Glomerular endothelial cell (primary cell): Measurements from ENCODE around the gene UQCRH. TPM values are rescaled to one million over a fixed set of nuclear protein-coding genes. Genes with fewer than 3 reads are reported as not detected.
"Not testable (repeated sequence)": the region's sequence is repeated elsewhere in the genome, so short reads cannot be mapped to it uniquely, and the experiment has no call there.

Source experiments
- DNase-seq: peaks from one replicate; pipeline ENCODE4 v3.0.0-alpha.2; 2011; ENCODE audit warnings: low read depth, low spot score; ENCODE audit errors: extremely low read depth
- total RNA-seq: library from RNA; depleted of rRNA; stranded (reverse); fragments of >200 nt; gene quantifications from 2 replicates; pipeline ENCODE4 v1.2.3, GENCODE V29; 2015

UQCRH gene
- total RNA-seq, 1 donor from 2014 or later = 273 TPM

DNA sequence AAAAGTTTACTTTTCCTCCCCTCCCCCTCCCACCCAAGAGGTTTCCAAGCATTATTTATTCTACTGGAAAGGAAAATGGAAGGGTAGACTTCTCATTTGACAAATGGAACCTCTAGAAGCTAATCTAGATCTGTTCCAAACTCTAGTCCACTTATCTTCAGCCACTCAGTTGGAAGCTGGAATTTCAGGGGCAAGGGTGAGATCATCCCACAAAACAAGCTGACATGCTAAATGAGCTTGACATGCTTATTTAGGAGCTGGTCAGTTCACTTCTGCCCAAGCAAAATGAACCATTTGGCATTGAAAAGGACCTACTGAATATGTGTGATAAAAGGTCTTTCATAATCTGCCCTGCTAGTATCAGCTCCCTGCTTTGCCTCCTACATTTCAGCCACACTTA is 5.1 kb upstream of the UQCRH start:
- no peak for DNase-seq

DNA sequence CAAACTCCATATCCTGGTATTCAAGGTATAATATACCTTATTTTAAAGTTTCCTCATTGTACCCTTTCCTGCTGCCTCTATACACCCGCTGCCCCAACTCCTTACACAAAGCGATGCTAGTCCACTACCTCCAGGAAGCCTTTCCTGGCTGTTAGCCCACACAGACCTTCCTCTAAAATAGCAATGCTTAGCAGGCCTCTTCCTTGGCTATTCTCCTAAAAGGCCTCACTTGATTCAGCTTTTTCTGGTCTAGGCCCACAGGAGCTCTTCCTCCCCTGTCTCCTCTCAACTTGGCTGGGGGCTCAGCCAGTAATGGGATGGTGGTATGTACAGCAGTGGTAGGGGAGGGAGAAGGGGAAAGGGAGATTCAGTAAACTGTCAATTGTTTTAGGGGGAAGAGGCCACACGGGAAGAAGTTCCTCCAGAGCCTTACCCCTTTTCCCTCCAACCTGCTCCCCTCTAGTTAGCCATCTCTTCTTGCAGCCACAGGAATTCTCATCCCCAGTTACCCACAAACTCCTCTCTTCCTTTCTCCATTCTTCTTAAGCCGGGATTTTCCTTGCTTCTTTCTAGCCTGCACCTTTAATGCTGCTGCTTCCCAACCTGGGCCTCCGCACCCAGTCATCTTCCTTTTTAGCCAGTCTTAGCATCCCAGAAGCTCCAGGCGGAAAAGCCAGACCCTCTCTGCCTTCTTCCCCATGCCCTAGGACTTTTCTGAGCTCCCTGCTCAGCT is 2.7 kb upstream of the UQCRH start:
- DNase-seq = no peak

DNA sequence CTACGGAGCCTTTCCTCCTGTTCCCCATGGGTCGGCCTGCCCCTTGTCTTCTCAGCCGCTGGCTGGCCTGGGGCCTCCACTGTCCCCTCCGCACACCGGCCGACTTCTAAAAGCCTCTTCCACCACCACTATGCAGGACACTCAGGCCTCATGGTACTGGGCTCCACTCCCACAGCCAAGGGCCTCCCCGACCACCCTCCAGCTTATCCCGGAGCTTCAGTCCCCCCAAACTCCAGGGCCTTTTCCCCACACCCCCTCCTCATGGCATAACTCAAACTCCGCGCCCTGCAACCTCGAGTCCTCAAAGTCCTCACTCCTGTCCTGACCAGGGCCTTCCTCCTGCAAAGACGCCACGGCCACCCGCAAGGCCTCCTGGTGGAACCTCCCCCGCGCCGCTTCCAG is 2.1 kb upstream of the UQCRH start:
- no peak for DNase-seq

DNA sequence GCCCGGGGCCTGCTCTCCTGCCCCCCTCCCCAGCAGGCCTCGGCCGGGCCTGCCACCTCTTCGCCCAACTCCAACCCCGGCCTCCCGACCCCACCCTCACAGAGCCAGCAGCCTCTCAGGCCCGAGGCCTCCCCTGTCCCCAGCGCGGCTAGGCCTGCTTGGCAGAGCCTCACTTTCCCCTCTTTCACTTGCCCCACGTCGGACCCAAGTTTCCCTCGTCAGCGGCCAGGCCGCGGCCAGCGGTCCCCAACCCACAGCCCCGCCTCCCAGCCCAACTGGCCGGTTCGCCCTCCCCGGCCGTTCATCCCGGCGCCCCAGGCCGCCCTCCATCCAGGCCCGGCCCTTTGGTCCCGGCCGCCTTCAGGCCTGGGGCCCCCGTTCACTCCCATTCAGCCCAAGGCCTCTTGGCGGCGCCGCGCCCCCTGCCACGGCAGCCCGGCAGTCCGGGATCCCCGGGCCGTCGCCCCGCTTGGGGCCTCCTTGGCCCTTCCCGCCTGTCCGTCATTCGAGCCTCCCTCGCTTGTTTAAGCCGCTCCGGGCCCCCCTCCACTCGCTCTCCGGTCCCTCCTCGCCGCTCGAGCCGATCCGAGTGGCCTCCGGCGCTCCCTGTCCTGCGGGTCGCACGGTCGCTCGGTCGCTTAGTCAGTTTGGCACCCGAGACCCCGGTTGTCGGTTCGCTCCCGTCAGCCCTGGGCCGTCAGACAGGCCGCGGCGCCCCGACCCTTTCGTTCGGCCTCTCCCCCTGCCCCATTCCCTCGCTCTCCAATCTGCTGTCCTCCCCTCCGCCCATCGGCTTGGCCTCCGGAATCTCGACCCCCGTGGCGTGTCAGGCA is 1.5 kb upstream of the UQCRH start:
- DNase-seq = no peak

DNA sequence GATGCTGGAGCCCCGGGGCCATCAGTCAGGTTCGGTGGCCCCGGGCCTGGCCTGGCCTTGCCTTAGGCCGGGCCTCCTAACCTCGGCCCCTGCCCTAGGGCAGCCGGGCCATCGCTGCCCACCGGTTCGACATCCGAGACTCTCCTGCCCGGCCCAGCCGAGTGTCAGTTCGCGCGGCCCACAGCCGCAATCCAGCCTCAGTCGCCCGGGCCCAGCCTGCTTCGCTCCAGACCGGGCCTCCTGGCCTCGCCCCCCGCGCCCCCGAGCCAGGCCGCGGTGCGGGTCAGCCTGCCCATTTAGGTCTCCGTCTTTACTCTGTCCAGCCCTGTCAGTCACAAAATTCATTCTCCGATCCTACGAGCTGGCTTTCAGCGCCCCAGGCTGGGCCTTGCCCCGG is 859 bp upstream of the UQCRH start:
- no peak for DNase-seq

DNA sequence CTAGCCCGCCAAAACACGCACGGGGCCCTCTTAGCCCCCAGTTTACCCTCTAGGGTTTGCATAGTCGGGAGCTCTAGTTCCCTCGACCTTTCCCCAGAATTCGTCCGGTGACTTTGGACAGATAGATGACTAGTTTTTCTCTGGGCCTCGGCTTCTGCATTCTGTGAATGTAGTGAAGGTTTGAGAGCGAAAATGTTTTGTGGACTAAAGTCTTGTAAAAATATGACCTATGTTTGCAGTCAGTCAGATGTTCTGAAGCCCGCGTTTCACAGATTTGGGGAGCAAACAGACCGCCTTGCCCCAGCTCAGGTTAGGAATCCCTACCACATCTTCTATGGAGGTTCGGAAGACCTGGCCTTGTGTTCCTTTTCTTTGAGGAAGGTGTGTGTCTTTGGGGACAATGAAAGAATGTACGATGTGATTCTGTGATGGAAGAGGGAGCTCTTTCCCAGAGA is 401 bp downstream of the UQCRH start:
- DNase-seq = no peak

DNA sequence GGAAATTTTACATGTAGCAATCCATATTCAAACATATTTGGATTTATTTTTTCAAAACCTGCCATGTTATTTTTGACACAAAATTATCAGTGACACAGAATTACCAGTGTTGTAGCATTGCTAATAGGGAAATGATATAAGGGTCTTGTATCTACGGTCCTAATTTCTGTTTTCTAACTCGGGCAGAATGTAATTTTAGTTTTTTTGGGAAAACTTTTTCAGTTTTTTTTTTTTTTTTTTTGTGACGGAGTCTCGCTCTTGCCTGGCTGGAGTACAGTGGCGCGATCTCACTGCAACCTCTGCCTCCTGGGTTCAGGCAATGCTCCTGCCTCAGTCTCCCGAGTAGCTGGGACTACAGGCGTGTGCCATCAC is 2.6 kb downstream of the UQCRH start:
- no peak for DNase-seq

DNA sequence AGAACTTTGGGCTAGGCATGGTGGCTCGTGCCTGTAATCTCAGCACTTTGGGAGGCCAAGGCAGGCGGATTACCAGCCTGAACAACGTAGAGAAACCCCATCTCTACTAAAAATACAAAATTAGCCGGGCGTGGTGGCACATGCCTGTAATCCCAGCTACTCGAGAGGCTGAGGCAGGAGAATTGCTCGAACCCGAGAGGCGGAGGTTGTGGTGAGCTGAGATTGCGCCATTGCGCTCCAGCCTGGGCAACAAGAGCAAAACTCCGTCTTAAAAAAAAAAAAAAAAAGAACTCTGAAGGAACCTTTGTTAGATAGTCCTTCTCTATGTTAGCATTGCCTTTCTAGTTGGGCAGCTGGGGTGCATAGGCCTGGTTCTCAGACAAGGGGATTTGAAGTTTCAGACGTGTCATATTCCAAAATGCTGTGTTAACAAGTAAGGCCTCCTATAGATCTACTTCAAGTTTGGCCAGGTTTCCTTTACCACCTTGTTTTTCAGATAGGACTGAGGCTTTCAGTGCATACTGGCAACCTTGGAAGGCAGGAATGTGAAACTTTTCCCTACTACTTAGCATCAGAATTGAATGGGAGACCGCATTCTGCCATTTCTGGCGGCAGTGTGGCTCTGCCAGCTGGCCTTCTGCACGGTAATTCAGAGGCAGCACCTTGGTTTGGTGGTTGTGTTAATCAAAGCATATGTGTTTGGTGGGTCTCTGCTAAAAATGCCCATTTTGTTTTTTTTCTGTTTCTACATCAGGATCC is 6.1 kb downstream of the UQCRH start:
- no peak for DNase-seq

DNA sequence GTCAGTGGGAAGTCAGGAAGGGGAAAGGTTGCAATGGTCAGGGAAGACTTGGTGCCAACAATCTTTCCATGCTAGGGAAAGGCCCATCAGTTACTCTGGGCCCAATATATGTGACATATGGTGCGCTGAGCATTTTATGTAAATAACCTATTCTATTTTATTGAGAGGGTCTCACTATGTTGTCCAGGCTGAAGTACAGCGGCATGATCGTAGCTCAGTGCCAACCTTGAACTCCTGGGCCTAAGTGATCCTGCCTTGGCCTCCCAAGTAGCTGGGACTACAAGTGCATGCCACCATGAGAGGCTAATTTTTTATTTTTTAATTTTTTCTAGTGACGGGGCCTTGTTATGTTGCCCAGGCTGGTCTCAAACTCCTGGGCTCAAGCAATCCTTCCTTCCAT is 6.8 kb downstream of the UQCRH start:
- DNase-seq = no peak

DNA sequence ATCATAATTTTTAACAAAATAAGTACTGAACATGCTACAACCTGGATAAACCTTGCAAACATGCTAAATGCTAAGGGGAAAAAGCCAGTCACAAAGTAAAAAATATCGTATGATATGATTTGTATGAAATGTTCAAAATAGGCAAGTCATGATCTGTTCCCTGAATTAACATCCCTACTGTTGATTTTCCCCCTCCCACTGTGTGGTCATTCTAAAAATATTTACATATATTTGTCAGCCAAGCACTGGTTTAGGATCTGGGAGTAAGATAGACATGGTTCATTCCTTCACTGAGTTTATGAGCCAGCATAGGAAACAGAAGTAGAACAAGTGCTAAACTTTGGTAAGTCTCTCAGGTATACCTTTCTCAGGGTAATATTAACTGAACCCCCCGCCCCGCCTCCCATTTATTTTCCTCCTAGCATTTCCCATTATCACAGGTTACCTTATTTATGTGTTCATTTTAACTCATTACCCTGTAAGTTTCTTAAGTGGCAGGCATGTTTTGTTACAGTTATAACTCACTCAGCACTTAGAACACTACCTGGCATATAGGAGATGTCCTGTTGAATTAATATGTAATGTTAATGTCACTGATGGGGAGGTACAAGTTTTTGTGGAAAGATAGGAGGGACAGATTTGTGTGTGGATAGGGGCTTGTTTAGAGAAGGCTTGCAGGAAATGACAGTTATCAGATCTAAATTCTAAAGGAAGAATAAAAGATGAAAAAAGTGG is 12.3 kb downstream of the UQCRH start:
- DNase-seq = no peak

DNA sequence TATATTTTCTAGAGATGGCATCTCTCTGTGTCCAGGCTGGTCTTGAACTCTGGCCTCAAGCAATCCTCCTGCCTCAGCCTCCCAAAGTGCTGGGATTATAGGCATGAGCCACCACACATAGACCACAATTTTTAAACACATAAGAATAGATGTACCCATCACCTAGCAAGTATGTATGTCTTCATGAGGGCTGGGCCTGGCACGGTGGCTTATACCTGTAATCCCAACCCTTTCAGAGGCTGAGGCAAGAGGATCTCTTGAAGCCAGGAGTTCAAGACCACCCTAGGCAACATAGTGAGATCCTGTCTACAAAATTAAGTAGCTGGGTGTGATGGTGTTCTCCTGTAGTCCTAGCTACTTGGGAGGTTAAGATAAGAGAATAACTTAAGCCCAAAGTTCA is 13.8 kb downstream of the UQCRH start:
- DNase-seq = no peak

DNA sequence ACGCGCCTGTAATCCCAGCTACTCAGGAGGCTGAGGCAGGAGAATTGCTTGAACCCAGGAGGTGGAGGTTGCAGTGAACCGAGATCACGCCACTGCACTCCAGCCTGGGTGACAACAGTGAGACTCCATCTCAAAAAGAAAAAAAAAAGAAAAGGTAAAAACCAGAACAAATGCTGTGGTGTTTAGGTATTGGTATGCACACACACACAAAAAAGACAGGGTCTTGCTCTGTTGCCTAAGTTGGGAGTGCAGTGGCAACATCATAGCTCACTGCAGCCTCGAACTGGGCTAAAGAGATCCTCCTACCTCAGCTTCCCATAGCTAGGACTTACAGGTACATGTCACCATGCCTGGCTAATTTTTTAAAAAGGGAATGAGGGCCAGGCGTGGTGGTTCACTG is 15.8 kb downstream of the UQCRH start:
- not testable (repeated sequence) for DNase-seq

DNA sequence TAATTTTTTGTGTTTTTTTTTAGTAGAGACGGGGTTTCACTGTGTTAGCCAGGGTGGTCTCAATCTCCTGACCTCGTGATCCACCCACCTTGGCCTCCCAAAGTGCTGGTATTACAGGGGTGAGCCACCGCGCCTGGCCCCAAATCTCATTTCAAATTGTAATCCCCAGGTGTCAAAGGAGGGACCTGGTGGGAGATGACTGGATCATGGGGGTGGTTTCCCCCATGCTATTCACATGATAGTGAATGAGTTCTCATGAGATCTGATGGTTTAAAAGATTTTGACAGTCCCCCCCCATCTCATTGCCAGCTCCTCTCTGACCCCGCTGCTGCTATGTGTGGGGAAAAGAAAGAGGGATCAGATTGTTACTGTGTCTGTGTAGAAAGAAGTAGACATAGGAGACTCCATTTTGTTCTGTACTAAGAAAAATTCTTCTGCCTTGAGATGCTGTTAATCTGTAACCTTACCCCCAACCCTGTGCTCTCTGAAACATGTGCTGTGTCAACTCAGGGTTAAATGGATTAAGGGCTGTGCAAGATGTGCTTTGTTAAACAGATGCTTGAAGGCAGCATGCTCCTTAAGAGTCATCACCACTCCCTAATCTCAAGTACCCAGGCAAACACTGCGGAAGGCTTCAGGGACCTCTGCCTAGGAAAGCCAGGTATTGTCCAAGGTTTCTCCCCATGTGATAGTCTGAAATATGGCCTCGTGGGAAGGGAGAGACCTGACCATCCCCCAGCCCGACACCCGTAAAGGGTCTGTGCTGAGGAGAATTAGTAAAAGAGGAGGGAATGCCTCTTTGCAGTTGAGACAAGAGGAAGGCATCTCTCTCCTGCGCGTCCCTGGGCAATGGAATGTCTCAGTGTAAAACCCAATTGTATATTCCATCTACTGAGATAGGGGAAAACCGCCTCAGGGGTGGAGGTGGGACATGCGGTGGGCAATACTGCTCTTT is 16.7 kb downstream of the UQCRH start:
- not testable (repeated sequence) for DNase-seq

DNA sequence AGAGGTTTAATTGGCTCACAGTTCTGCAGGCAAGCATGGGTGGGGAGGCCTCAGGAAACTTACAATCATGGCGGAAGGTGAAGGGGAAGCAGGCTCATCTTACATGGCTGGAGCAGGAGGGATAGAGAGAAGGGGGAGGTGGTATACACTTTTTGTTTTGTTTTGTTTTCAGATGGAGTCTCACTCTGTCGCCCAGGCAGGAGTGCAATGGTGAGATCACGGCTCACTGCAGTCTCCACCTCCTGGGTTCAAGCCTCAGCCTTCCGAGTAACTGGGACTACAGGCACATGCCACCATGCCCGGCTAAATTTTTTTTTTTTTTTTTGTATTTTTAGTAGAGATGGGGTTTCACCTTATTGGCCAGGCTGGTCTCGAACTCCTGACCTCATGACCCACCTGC is 18.7 kb downstream of the UQCRH start:
- DNase-seq = not testable (repeated sequence)

DNA sequence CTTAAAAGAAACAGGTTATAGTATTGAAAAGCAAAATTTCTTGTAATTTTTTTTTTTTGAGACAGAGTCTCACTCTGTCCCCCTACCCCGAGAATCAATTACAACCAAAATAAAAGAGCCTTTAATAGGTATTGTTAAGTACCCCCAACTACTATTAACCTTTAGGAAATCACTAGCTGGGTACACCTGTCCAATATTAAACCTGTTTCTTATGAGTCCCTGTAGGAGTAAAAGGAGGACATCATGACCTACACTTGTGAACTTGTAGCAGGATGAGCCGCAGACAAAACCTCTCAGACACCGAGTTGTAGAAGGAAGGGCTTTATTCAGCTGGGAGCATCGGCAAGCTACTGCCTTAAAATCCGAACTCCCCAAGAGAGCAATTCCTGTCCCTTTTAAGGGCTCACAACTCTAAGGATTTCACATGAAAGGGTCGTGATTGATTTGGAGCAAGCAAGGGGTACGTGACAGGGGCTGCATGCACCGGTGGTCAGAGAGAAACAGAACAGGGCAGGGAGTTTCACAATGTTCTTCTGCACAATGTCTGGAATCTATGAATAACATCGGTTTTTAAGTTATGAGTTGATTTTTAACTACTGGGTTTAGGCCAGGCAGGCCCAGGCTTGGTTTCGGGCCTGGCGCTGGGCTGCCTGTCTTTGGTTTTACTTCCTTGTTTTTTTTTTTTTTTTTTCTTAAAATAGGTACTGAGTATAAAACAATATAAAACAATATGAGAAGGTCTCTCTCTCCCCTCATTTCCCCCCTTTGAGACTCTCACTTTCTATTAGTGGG is 22.0 kb downstream of the UQCRH start:
- not testable (repeated sequence) for DNase-seq

DNA sequence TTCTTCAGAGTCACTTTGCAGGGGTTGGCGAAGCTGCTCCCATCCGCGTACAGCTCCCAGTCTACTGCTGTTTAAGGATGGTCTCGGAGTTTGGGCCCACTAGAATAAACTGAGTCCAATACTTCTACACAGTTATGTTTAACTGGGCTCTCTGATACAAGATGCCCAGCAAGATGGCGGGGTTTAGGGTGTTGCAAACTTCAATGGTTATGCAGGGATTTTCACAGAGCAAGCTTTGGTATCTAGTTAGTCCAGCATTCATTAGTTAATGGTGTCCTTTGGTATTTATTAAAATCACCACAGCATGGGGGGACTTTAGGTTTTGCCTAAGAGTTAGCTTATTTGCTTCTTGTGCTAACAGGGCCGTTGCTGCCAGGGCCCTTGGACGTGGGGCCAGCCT is 24.7 kb downstream of the UQCRH start:
- DNase-seq = not testable (repeated sequence)

DNA sequence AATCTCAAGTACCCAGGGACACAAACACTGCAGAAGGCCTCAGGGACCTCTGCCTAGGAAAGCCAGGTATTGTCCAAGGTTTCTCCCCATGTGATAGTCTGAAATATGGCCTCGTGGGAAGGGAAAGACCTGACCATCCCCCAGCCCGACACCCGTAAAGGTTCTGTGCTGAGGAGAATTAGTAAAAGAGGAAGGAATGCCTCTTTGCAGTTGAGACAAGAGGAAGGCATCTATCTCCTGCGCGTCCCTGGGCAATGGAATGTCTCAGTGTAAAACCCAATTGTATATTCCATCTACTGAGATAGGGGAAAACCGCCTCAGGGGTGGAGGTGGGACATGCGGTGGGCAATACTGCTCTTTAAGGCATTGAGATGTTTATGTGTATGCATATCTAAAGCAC is 26.3 kb downstream of the UQCRH start:
- DNase-seq = not testable (repeated sequence)

DNA sequence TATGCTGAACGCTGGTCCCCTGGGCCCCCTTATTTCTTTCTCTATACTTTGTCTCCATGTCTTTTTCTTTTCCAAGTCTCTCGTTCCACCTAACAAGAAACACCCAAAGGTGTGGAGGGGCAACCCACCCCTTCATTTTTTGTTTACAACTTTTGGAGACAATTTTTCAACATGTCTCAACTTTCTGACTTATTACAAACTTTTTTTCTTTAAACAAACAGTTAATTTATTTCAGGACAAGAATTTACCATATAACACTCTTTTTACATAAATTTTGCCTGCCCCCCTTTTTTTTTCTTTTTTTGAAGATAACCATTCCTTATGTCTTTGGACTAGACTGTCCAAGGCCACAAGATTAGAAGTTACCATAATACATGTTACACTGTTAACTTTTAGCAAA is 26.9 kb downstream of the UQCRH start:
- not testable (repeated sequence) for DNase-seq
